K562 (cell line): ENCODE results near the gene ANKRD65. TPM values are rescaled to one million over a fixed set of nuclear protein-coding genes. Genes with fewer than 3 reads are reported as not detected.

Source experiments
- ATAC-seq: fragments of 200-7000 bp; cut with Tn5 transposase; 3 replicates; pipeline ENCODE4 v1.9.1; 2020; ENCODE audit warnings: moderate library complexity
- BruUV-seq: library from RNA; stranded (reverse); fragments of 400-500 nt; replicated peaks from 2 replicates; lab custom pipeline; 2021; lab: Mats Ljungman, UMichigan
- CTCF ChIA-PET: fragments of 300-600 bp; formaldehyde crosslinking; extraction: SDS; loops from one replicate; lab custom pipeline; 2021; ENCODE audit warnings: low intra/inter-chr PET ratio; lab: Yijun Ruan, JAX
- POLR2A ChIA-PET: fragments of 300-600, 350-650 bp; sonication (Branson Sonifier 250); formaldehyde crosslinking; extraction: SDS; loops from one replicate; lab custom pipeline; 2021; ENCODE audit warnings: antibody characterized with exemption, inconsistent platforms; lab: Yijun Ruan, JAX
- DNase-seq, 4 experiments: peaks; one replicate each; pipeline versions ENCODE4 v3.0.0 to v3.0.0-alpha.2; 2011 to 2018; ENCODE audit warnings: low spot score in 3 of 4, mixed read lengths in 3 of 4; ENCODE audit errors: extremely low read depth in 1 of 4
- FAIRE-seq: peaks from 2 replicates; lab custom pipeline; 2011; peaks lifted over from hg19 to GRCh38; lab: Jason Lieb, UNC
- H2AFZ ChIP-seq: 2 replicates; pipeline ENCODE4 v1.6.0; 2011; ENCODE audit warnings: low read depth, low read length, control low read depth, inconsistent platforms
- H3K27ac ChIP-seq: fragments of 200-600 bp; 3 replicates; pipeline ENCODE4 v1.8.0; 2011; ENCODE audit warnings: low read depth, mild to moderate bottlenecking, control low read depth, inconsistent platforms, low read length, moderate library complexity, mixed read lengths; ENCODE audit errors: extremely low read depth
- H3K27me3 ChIP-seq, 2 experiments: fragments of 300-600 bp in 1 of 2; 2 replicates in 1 of 2; 3 replicates in 1 of 2; pipeline versions ENCODE4 v1.6.0 to v1.8.0; 2011; ENCODE audit warnings: inconsistent platforms in 2 of 2, low read length in 2 of 2, mild to moderate bottlenecking in 1 of 2, mixed read lengths in 1 of 2, moderate library complexity in 1 of 2; ENCODE audit not compliant: control insufficient read depth in 2 of 2, insufficient read depth in 2 of 2
- H3K36me3 ChIP-seq: fragments of 300-600 bp; 3 replicates; pipeline ENCODE4 v1.8.0; 2011; ENCODE audit warnings: mild to moderate bottlenecking, low read length, inconsistent platforms; ENCODE audit not compliant: control insufficient read depth, insufficient read depth
- H3K4me1 ChIP-seq, 2 experiments: fragments of 200-600 bp in 1 of 2; replicated peaks in 1 of 2; 2 replicates in 1 of 2; 3 replicates in 1 of 2; pipeline versions ENCODE4 v1.5.1 to v1.8.0; 2011; ENCODE audit warnings: inconsistent platforms in 2 of 2, low read length in 2 of 2, mild to moderate bottlenecking in 1 of 2, mixed read lengths in 1 of 2, moderate library complexity in 1 of 2; ENCODE audit not compliant: control insufficient read depth in 2 of 2, insufficient read depth in 2 of 2
- H3K4me2 ChIP-seq: 2 replicates; pipeline ENCODE4 v1.6.1; 2011; ENCODE audit warnings: low read length, control low read depth, inconsistent platforms, mixed read lengths; ENCODE audit not compliant: insufficient read depth
- H3K4me3 ChIP-seq: fragments of 200-600 bp; sonication (generic), shearing (Covaris generic); 2 replicates; pipeline ENCODE4 v1.5.1; 2016; ENCODE audit warnings: control low read depth, inconsistent platforms
- H3K79me2 ChIP-seq: fragments of 200-600 bp; 3 replicates; pipeline ENCODE4 v1.8.0; 2011; ENCODE audit warnings: low read length, inconsistent platforms; ENCODE audit not compliant: control insufficient read depth, insufficient read depth
- H3K9ac ChIP-seq, 2 experiments: 2 replicates each; pipeline versions ENCODE4 v1.6.0 to v1.6.1; 2011; ENCODE audit warnings: low read depth in 2 of 2, low read length in 2 of 2, control low read depth in 1 of 2, inconsistent platforms in 1 of 2, mild to moderate bottlenecking in 1 of 2, mixed read lengths in 1 of 2; ENCODE audit not compliant: insufficient read depth in 1 of 2
- H3K9me1 ChIP-seq: one replicate; pipeline ENCODE4 v1.6.0; 2011; ENCODE audit warnings: inconsistent platforms, mild to moderate bottlenecking, low read length, moderate library complexity; ENCODE audit not compliant: control insufficient read depth, insufficient read depth
- H3K9me3 ChIP-seq: replicated peaks from 2 replicates; pipeline ENCODE4 v1.5.1; 2011; ENCODE audit warnings: low read depth, low read length, inconsistent platforms; ENCODE audit not compliant: control insufficient read depth, insufficient read depth
- H4K20me1 ChIP-seq: replicated peaks from 2 replicates; pipeline ENCODE4 v1.6.1; 2011; ENCODE audit warnings: low read length, inconsistent platforms, mixed read lengths; ENCODE audit not compliant: control insufficient read depth, insufficient read depth
- BACH1 ChIP-seq: fragments of 200-800 bp; sonication (Bioruptor generic); IDR thresholded peaks from 2 replicates; pipeline ENCODE4 v1.6.1; 2016; ENCODE audit warnings: missing genetic modification characterization, missing compliant biosample characterization
- CBX5 ChIP-seq: IDR thresholded peaks from 2 replicates; pipeline ENCODE4 v1.6.1; 2014; ENCODE audit warnings: low read depth, borderline replicate concordance
- HOXB6 ChIP-seq: fragments of 250-450 bp; sonication (Bioruptor Pico); IDR thresholded peaks from 2 replicates; pipeline ENCODE4 v1.5.1; 2022; ENCODE audit warnings: mild to moderate bottlenecking, borderline replicate concordance
- HSF4 ChIP-seq: fragments of 250-450 bp; sonication (Bioruptor Pico); IDR thresholded peaks from 2 replicates; pipeline ENCODE4 v2.1.2; 2022; ENCODE audit warnings: mild to moderate bottlenecking, moderate library complexity, borderline replicate concordance
- KLF1 ChIP-seq: fragments of 450-650 bp; IDR thresholded peaks from 2 replicates; pipeline ENCODE4 v1.6.1; 2016; ENCODE audit warnings: missing genetic modification characterization, missing compliant biosample characterization
- PHF8 ChIP-seq: fragments of 200-600 bp; sonication (generic); IDR thresholded peaks from 2 replicates; pipeline ENCODE4 v1.6.1; 2012; ENCODE audit warnings: mixed run types, mild to moderate bottlenecking, inconsistent platforms, low read length, moderate library complexity, borderline replicate concordance
- WGBS: fragments of 100-300 bp; shearing (Covaris generic); methylation state at CpG from one replicate; pipeline ENCODE4 v1.1.6; 2016; ENCODE audit warnings: low coverage, mixed read lengths; ENCODE audit not compliant: insufficient coverage; ENCODE audit errors: missing lambda C conversion rate; 5-methylcytosine and 5-hydroxymethylcytosine counted together
- in situ Hi-C: fragments of 300-500 bp; cut with MboI; formaldehyde crosslinking; loops from 4 replicates; pipeline ENCODE4 v1.15.0; 2018; ENCODE audit warnings: inconsistent platforms, mixed read lengths
- intact Hi-C: fragments of 100-400 bp; cut with micrococcal nuclease; formaldehyde crosslinking; loops from 2 replicates; pipeline ENCODE4 v1.14.2; 2022
- polyA plus RNA-seq, 8 experiments: library from polyadenylated mRNA; depleted of rRNA in 4 of 8; stranded (reverse) in 5 of 8; unstranded in 3 of 8; fragments of >200 nt; fragmentation: Nextera tagmentation in 2 of 8; fragmentation: Illumina TruSeq in 1 of 8; extraction: Ambion mirVana in 2 of 8; extraction: Trizol in 1 of 8; gene quantifications; 2 replicates each; pipeline versions ENCODE4 v1.2.1 to v1.2.3, GENCODE V29; 2011 to 2014; ENCODE audit warnings: inconsistent platforms in 1 of 8, missing spikeins in 1 of 8
- total RNA-seq, 7 experiments: library from RNA; depleted of rRNA in 6 of 7; stranded (reverse); fragments of >200 nt in 6 of 7; fragmentation: Illumina TruSeq in 2 of 7; extraction: Trizol in 2 of 7; gene quantifications; 2 replicates each; pipeline versions ENCODE4 v1.2.1 to v1.2.3, GENCODE V29; 2011 to 2021; ENCODE audit warnings: low replicate concordance in 1 of 7
- TF ChIP-seq, protein P1 (sequence below): fragments of 450-650 bp; IDR thresholded peaks from 2 replicates; pipeline ENCODE4 v1.6.1; 2016
- TF ChIP-seq, protein P2 (sequence below): fragments of 150-350 bp; IDR thresholded peaks from 2 replicates; pipeline ENCODE4 v1.6.1; 2014; ENCODE audit warnings: low read depth, mild to moderate bottlenecking, low read length, borderline replicate concordance
- TF ChIP-seq, protein P3 (sequence below): fragments of 250-450 bp; sonication (Bioruptor Pico); IDR thresholded peaks from 2 replicates; pipeline ENCODE4 v1.5.0; 2021; ENCODE audit warnings: mild to moderate bottlenecking, moderate library complexity

The ANKRD65 gene
- total and polyA plus RNA-seq, 9 of the 15 experiments (the other 6 are each of a cell fraction or from before 2014, with no cell fraction given): not detected

DNA sequence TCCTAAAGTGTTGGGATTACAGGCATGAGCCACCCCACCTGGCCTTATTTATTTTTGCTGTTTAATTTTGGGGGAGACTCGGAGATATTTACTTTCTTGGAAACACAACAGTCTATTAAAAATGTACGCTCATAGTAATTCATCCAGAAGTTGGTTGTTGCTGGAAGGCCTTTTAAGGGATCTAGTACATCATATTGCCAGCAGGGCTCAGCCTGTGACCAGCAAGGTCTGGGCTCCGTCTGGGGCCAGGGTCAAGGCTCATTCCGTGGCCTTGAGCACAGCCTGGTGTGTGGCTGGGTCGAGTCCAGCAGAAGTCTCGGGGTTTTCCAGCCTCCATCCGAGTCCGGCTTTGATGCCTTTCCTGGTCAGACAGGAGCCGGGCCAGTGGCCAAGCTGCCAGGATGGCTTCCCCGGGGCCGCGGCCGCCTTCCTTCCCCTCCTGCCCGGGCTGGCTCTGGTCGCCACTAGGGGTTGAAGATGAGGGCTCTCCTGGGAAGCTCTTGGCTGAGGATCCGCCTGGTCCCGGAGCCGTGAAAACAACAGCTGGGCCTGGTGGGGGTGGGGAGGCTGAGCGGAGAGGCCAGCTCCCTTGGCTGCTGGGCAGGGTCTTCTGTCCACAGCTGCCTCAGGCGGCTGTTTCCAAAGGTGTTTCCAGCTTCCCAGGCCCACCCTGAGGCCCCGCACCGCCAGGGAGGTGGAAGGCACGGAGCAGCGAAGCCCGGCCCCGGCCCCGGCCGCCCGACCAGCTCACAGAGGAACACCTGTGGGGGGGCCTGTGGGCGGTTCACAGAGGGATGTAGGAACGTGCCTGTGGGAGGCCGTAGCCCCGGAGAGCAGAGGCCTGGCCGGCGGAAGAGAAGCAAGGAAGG lies 9.3 kb upstream of the ANKRD65 start (continued):
- TF ChIP-seq, protein P1, sequence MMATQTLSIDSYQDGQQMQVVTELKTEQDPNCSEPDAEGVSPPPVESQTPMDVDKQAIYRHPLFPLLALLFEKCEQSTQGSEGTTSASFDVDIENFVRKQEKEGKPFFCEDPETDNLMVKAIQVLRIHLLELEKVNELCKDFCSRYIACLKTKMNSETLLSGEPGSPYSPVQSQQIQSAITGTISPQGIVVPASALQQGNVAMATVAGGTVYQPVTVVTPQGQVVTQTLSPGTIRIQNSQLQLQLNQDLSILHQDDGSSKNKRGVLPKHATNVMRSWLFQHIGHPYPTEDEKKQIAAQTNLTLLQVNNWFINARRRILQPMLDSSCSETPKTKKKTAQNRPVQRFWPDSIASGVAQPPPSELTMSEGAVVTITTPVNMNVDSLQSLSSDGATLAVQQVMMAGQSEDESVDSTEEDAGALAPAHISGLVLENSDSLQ: no peak
- TF ChIP-seq, protein P2, sequence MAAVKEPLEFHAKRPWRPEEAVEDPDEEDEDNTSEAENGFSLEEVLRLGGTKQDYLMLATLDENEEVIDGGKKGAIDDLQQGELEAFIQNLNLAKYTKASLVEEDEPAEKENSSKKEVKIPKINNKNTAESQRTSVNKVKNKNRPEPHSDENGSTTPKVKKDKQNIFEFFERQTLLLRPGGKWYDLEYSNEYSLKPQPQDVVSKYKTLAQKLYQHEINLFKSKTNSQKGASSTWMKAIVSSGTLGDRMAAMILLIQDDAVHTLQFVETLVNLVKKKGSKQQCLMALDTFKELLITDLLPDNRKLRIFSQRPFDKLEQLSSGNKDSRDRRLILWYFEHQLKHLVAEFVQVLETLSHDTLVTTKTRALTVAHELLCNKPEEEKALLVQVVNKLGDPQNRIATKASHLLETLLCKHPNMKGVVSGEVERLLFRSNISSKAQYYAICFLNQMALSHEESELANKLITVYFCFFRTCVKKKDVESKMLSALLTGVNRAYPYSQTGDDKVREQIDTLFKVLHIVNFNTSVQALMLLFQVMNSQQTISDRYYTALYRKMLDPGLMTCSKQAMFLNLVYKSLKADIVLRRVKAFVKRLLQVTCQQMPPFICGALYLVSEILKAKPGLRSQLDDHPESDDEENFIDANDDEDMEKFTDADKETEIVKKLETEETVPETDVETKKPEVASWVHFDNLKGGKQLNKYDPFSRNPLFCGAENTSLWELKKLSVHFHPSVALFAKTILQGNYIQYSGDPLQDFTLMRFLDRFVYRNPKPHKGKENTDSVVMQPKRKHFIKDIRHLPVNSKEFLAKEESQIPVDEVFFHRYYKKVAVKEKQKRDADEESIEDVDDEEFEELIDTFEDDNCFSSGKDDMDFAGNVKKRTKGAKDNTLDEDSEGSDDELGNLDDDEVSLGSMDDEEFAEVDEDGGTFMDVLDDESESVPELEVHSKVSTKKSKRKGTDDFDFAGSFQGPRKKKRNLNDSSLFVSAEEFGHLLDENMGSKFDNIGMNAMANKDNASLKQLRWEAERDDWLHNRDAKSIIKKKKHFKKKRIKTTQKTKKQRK: no peak
- TF ChIP-seq CBX5: no peak

DNA sequence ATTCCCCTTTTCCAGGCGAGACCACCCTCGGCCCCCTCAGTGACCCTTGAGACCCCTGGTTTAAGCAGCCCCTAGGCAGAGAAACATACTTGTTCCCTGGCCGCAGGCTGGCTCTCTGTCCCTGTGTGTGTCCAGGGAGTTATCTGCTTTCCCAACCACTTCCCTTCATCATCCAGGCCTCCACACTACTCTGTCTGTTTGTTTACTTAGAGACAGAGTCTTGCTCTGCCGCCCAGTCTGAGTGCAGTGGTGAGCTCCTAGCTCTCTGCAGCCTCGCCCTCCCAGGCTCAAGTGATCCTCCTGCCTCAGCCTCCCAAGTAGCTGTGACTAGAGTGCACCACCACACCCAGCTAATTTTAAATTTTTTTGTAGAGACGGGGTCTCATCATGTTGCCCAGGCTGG lies 8.6 kb upstream of the ANKRD65 start:
- in situ Hi-C loops (no loop called here), intact Hi-C loops (no loop called here)
- Histone ChIP-seq H4K20me1 (no peaks in the 10 kb centered on the region), H3K36me3 (no peaks in the 10 kb centered on the region), H3K79me2 (no peaks in the 10 kb centered on the region), H3K27ac (no peak overlapping the region), H2AFZ (no peak overlapping the region), H3K9ac (no peak overlapping the region), H3K4me1 (peaks cover 38 to 78% of the 10 kb centered on the region in 2 experiments), H3K4me3 (no peak overlapping the region), H3K4me2 (no peak overlapping the region), H3K9me1 (no peaks in the 10 kb centered on the region), H3K9me3 (no peaks in the 10 kb centered on the region), H3K27me3 (no peaks in the 10 kb centered on the region)
- DNase-seq: peak in 1 of 4 experiments; percentile 32
- CTCF ChIA-PET: no interaction called here
- FAIRE-seq: no peak
- BruUV-seq: no TSS peak
- WGBS: 21% methylated on average over 6 of the region's 6 CpGs
- no peak for ATAC-seq
- POLR2A ChIA-PET: interaction anchor here (1.4 to 2.0 kb wide), 2 partner anchors 22 to 27 kb away, joined by 4 to 11 read pairs; partner anchors contain the start of gene MRPL20
- TF ChIP-seq HSF4 (CRISPR knock-in tag) (no peak), KLF1 (tag) (no peak), PHF8 (no peak), BACH1 (tag) (no peak), HOXB6 (CRISPR knock-in tag) (no peak)
- TF ChIP-seq, protein P3, sequence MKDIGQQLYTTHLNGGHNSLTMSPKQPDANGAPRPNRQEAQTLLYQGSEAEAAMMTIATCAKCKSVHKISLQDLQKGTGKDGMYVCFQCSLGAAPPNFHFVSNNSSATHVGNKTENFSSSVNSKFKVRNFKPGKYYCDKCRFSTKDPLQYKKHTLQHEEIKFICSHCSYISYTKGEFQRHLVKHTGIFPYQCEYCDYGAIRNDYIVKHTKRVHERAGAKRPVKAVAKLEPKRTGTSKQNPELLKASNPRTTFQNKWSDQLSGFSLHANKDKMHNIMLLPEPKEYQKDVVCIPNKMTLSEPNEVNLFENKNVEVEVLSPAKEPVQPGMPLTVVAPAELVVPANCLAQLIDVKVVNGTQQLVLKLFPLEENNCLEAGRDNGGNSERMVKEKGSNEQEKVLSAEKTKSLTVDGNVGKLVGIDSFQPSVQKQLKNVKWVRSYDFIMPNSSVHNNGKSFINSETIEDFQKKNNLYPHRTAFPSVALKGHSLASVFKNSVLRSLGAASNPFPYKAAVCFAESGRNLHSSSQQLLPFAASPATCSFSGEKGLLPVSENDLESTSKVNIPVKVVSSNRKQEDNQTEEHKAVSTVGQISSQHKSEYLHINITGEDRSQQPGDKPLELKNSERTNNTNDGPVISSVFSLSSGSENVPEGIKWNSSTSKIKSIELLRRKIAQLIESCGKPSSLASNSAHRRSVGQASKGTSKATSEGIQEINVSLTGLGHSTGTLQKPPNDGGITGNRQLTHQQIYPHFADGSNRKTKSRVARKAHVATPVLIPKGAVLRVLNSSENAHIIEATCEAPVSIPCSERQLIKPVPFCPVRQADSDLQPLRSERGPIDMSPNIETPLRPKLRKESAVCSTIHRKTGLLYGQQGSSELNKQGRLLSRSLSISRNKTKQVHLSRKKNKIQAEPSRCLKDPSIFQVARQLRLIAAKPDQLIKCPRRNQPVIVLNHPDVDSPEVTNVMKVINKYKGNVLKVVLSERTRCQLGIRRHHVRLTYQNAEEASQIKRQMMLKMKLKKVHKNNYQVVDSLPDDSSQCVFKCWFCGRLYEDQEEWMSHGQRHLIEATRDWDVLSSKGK (CRISPR knock-in tag): no peak
